ENCODE results near the gene FBXO36. TPM values are rescaled to one million over a fixed set of nuclear protein-coding genes. Genes with fewer than 3 reads are reported as not detected.
A peak's percentile ranks its signal among the peaks of the same experiment; 100 is the strongest.

The FBXO36 gene
- total and polyA plus RNA-seq, 2 of the 8 experiments (the other 6 are each of a cell fraction or from before 2014, with no cell fraction given), result 3.4 TPM

GRCh38 chr2:229945975-229946374, 23.7 kb downstream of the FBXO36 start:
- no peak overlapping the region for H3K4ac ChIP-seq (replicated peaks; ENCODE audit: insufficient read length, low read depth, low read length)
- no peak overlapping the region for H2AFZ ChIP-seq (ENCODE audit: low read length)
- POLR2A ChIA-PET (ENCODE audit: partially characterized antibody), result no interaction called here
- no peak overlapping the region for H3K23ac ChIP-seq (ENCODE audit: insufficient read length)
- no peak overlapping the region for H4K91ac ChIP-seq (replicated peaks; ENCODE audit: insufficient read length, low read length)
- H4K5ac ChIP-seq (ENCODE audit: insufficient read length, low read depth, low read length), result no peak overlapping the region
- H3K23me2 ChIP-seq (ENCODE audit: low read depth, low read length), result no peaks in the 10 kb centered on the region
- H3K9me3 ChIP-seq (ENCODE audit: insufficient read depth in 2 of 2, low read depth in 1 of 2, low read length in 1 of 2), result no peaks in the 10 kb centered on the region
- no peak overlapping the region; the same call in 1 of the 2 replicates for H2BK5ac ChIP-seq (ENCODE audit: low read depth, low read length)
- H3K4me3 ChIP-seq (ENCODE audit: extremely low read depth in 1 of 4, insufficient read depth in 2 of 4, low read depth in 3 of 4, low read length in 4 of 4), result no peak overlapping the region
- FAIRE-seq (no peak), DNase-seq (ENCODE audit: low read depth in 1 of 2, low spot score in 2 of 2) (no peak)
- no peak overlapping the region for H3K27ac ChIP-seq (ENCODE audit: low read depth, low read length)
- H2BK12ac ChIP-seq (ENCODE audit: low read depth, low read length), result no peak overlapping the region
- H4K8ac ChIP-seq (ENCODE audit: extremely low read depth, insufficient read depth, low read length), result no peak overlapping the region
- no peaks in the 10 kb centered on the region; a peak in 1 of 7 replicates for H3K27me3 ChIP-seq (replicated peaks in 1 of 4; ENCODE audit: control insufficient read depth in 3 of 4, extremely low read depth in 1 of 4, insufficient read depth in 3 of 4, low read length in 3 of 4)
- H2AK5ac ChIP-seq (ENCODE audit: low read depth, low read length), result no peak overlapping the region
- H3K18ac ChIP-seq (ENCODE audit: extremely low read depth, low read length), result peak overlapping the region; percentile 56; the same call in 1 of the 2 replicates
- H3K56ac ChIP-seq (replicated peaks; ENCODE audit: insufficient read length, low read depth, low read length), result no peak overlapping the region
- no peak overlapping the region for H3K9ac ChIP-seq (replicated peaks in 1 of 4; ENCODE audit: extremely low read depth in 1 of 4, low read depth in 3 of 4, low read length in 3 of 4)
- no peak overlapping the region for H3K4me2 ChIP-seq (ENCODE audit: insufficient read depth in 1 of 2, low read depth in 2 of 2, low read length in 2 of 2)
- no peak overlapping the region for H3K14ac ChIP-seq (ENCODE audit: insufficient read length)
- no peak overlapping the region for H2BK15ac ChIP-seq (ENCODE audit: low read length)
- H3K4me1 ChIP-seq (replicated peaks in 1 of 4; ENCODE audit: control insufficient read depth in 3 of 4, insufficient read depth in 4 of 4, low read length in 3 of 4), result no peaks in the 10 kb centered on the region
- TF ChIP-seq HDAC6 (IDR thresholded peaks at IDR 0.05; ENCODE audit: low read depth, low read length), result no peak
- TF ChIP-seq POLR2AphosphoS5 (IDR thresholded peaks at IDR 0.05; ENCODE audit: low read depth, low read length), result no peak
- no peak for TF ChIP-seq TEAD4 (IDR thresholded peaks at IDR 0.05; ENCODE audit: low read depth, low read length)
- TF ChIP-seq JUN (IDR thresholded peaks at IDR 0.05; ENCODE audit: low read depth, low read length), result no peak
- no peak for TF ChIP-seq SP4 (IDR thresholded peaks at IDR 0.05; ENCODE audit: low read length)
- H3K79me2 ChIP-seq (ENCODE audit: control insufficient read depth in 1 of 2, insufficient read depth in 2 of 2, low read length in 2 of 2), result no peaks in the 10 kb centered on the region
- H2BK20ac ChIP-seq (ENCODE audit: low read length), result 0 out of 2 replicates have a peak overlapping the region, but pooled peaks have one; percentile 41
- H3K79me1 ChIP-seq (ENCODE audit: low read depth, low read length), result no peaks in the 10 kb centered on the region; the same call in 1 of the 2 replicates
- CTCF ChIA-PET (ENCODE audit: partially characterized antibody), result interaction anchor here (1.1 kb wide), 1 partner anchor 121 kb away, joined by 3 read pairs; no protein-coding TSS in a partner anchor
- no peaks in the 10 kb centered on the region for H3K36me3 ChIP-seq (ENCODE audit: control insufficient read depth in 2 of 4, insufficient read depth in 4 of 4, low read length in 3 of 4)
- H4K20me1 ChIP-seq (replicated peaks in 1 of 2; ENCODE audit: control insufficient read depth in 1 of 2, insufficient read depth in 2 of 2, low read length in 2 of 2), result no peaks in the 10 kb centered on the region
- no peak overlapping the region for H2BK120ac ChIP-seq (replicated peaks; ENCODE audit: low read depth, low read length)
- WGBS, 2 experiments (ENCODE audit: extremely low coverage in 1 of 2, insufficient coverage in 1 of 2, insufficient read length in 1 of 2, insufficient replicate concordance in 2 of 2, low coverage in 1 of 2, low lambda C conversion rate in 2 of 2, missing lambda C conversion rate in 1 of 2), result 90% methylated on average over 7 of the region's 8 CpGs; no CpG with 5 or more reads in 1 of the 2 experiments
